ENCODE measurements around the gene PDAP1.
A peak's percentile ranks its signal among the peaks of the same experiment; 100 is the strongest.
"Not testable (repeated sequence)": the region's sequence is repeated elsewhere in the genome, so short reads cannot be mapped to it uniquely, and the experiment has no call there.

PDAP1 gene

DNA sequence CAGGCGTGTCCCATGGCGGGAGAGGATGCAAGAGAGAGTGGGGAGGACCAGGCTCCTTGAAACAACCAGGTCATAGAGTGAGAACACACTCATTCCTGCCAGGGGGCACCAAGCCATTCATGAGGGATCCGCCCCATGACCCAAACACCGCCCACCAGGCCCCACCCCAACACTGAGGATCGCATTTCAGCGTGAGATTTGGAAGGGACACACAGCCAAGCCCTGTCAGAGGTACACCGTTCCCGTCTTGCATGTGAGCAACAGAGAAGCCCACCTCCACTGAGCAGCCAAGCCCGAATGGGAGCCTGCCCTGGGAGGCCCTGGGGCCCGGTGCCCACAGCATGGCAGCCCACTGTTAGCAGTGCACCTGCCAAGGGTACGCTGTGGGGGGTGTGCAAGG is 41.8 kb downstream of the PDAP1 start:
- TF ChIP-seq, protein P1, sequence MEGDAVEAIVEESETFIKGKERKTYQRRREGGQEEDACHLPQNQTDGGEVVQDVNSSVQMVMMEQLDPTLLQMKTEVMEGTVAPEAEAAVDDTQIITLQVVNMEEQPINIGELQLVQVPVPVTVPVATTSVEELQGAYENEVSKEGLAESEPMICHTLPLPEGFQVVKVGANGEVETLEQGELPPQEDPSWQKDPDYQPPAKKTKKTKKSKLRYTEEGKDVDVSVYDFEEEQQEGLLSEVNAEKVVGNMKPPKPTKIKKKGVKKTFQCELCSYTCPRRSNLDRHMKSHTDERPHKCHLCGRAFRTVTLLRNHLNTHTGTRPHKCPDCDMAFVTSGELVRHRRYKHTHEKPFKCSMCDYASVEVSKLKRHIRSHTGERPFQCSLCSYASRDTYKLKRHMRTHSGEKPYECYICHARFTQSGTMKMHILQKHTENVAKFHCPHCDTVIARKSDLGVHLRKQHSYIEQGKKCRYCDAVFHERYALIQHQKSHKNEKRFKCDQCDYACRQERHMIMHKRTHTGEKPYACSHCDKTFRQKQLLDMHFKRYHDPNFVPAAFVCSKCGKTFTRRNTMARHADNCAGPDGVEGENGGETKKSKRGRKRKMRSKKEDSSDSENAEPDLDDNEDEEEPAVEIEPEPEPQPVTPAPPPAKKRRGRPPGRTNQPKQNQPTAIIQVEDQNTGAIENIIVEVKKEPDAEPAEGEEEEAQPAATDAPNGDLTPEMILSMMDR (IDR thresholded peaks at IDR 0.05; ENCODE audit: extremely low read depth, insufficient read depth, missing control alignments) = no peak
- no peak for DNase-seq (ENCODE audit: low spot score)
- in situ Hi-C loops (cut with MboI; ENCODE audit: low pct_unique_long_range_greater_than_20kb, low sequenced_read_pairs, unreplicated experiment) = no loop called here

GRCh38 chr7:99365318-99366141 is 42.9 kb downstream of the PDAP1 start:
- peak; percentile 63 for DNase-seq (ENCODE audit: low spot score)
- TF ChIP-seq, protein P1 (IDR thresholded peaks at IDR 0.05; ENCODE audit: extremely low read depth, insufficient read depth, missing control alignments) = peak; percentile 71
- in situ Hi-C loops (cut with MboI; ENCODE audit: low pct_unique_long_range_greater_than_20kb, low sequenced_read_pairs, unreplicated experiment) = no loop called here

- TF ChIP-seq, protein P1 (IDR thresholded peaks at IDR 0.05; ENCODE audit: extremely low read depth, insufficient read depth, missing control alignments) = no peak
- DNase-seq (ENCODE audit: low spot score) = no peak
- in situ Hi-C loops (cut with MboI; ENCODE audit: low pct_unique_long_range_greater_than_20kb, low sequenced_read_pairs, unreplicated experiment) = no loop called here
Measured at GRCh38 chr7:99363286-99363685, 45.1 kb downstream of the PDAP1 start.

GRCh38 chr7:99362801-99363200 is 45.6 kb downstream of the PDAP1 start:
- TF ChIP-seq, protein P1 (IDR thresholded peaks at IDR 0.05; ENCODE audit: extremely low read depth, insufficient read depth, missing control alignments) = no peak
- DNase-seq (ENCODE audit: low spot score) = no peak
- in situ Hi-C loops (cut with MboI; ENCODE audit: low pct_unique_long_range_greater_than_20kb, low sequenced_read_pairs, unreplicated experiment) = no loop called here

GRCh38 chr7:99359465-99360154 is 48.8 kb downstream of the PDAP1 start:
- TF ChIP-seq, protein P1 (IDR thresholded peaks at IDR 0.05; ENCODE audit: extremely low read depth, insufficient read depth, missing control alignments) = no peak
- in situ Hi-C loops (cut with MboI; ENCODE audit: low pct_unique_long_range_greater_than_20kb, low sequenced_read_pairs, unreplicated experiment) = no loop called here
- no peak for DNase-seq (ENCODE audit: low spot score)

- DNase-seq (ENCODE audit: low spot score); in situ Hi-C loops (cut with MboI; ENCODE audit: low pct_unique_long_range_greater_than_20kb, low sequenced_read_pairs, unreplicated experiment): not testable (repeated sequence)
Measured at GRCh38 chr7:99358521-99358920, 49.9 kb downstream of the PDAP1 start.
